Spinal cord (tissue), 10 donors: Measurements from ENCODE around the gene TRAPPC5. TPM values are rescaled to one million over a fixed set of nuclear protein-coding genes. Genes with fewer than 3 reads are reported as not detected.

Source experiments
- DNase-seq, 6 donors: peaks; one replicate each; pipeline versions ENCODE4 v3.0.0 to v3.0.0-alpha.2; 2013 to 2015; ENCODE audit warnings: low spot score in 6 of 6, low read depth in 4 of 6
- H3K27ac ChIP-seq: one replicate; pipeline ENCODE4 v1.5.1; 2013; ENCODE audit warnings: low read depth, low read length, control low read depth
- H3K27me3 ChIP-seq: one replicate; pipeline ENCODE4 v1.6.1; 2013; ENCODE audit warnings: low read length; ENCODE audit not compliant: control insufficient read depth, insufficient read depth
- H3K36me3 ChIP-seq: one replicate; pipeline ENCODE4 v1.6.1; 2013; ENCODE audit warnings: low read length; ENCODE audit not compliant: control insufficient read depth, insufficient read depth
- H3K4me1 ChIP-seq: one replicate; pipeline ENCODE4 v1.6.1; 2013; ENCODE audit warnings: low read length; ENCODE audit not compliant: control insufficient read depth, insufficient read depth
- H3K4me3 ChIP-seq: one replicate; pipeline ENCODE4 v1.5.1; 2013; ENCODE audit warnings: low read depth, low read length, control low read depth
- H3K9me3 ChIP-seq: one replicate; pipeline ENCODE4 v1.6.1; 2013; ENCODE audit warnings: low read length; ENCODE audit not compliant: control insufficient read depth, insufficient read depth
- WGBS: methylation state at CpG from one replicate; pipeline ENCODE4 v1.1.5; 2013; ENCODE audit warnings: missing lambda C conversion rate; ENCODE audit not compliant: insufficient coverage; 5-methylcytosine and 5-hydroxymethylcytosine counted together
- polyA plus RNA-seq, 2 donors: library from polyadenylated mRNA; unstranded; fragments of 120-200 nt; gene quantifications; one replicate each; pipeline ENCODE4 v1.2.1, GENCODE V29; 2013; ENCODE audit not compliant: insufficient read length in 2 of 2
- total RNA-seq, 2 donors: library from RNA; depleted of rRNA in 1 of 2; stranded (reverse); fragments of 120-200 nt in 1 of 2; fragments of >200 nt in 1 of 2; gene quantifications; one replicate each; pipeline versions ENCODE4 v1.2.3 to v1.2.4, GENCODE V29; 2013 to 2014
- donor health status: healthy.

The TRAPPC5 gene
- total and polyA plus RNA-seq, 4 donors = 24.5 to 165 (median 97.1) TPM

DNA sequence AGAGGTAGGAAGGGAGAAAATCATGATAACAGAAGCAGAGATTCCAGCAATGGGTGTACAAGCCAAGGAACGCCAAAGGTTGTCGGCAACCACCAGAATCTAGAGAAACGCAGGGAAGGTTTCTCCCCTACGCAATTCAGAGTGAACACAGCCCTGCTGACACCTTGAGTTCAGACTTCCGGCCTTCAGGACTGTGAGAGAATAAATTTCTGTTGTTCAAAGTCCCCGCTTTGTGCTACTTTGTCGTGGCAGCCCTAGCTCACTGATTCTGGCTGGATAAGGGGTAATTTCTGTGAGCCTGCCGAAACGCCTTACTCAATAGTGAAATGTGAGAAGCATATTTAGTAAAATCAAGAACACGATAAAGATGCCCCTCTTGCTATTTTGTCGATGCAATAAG is 56.6 kb downstream of the TRAPPC5 start:
- Histone ChIP-seq H3K27me3 (peaks cover 5% of the 10 kb centered on the region), H3K9me3 (no peaks in the 10 kb centered on the region), H3K36me3 (no peaks in the 10 kb centered on the region), H3K4me1 (no peaks in the 10 kb centered on the region), H3K4me3 (no peak overlapping the region), H3K27ac (no peak overlapping the region)
- DNase-seq = no peak
- WGBS = 85% methylated on average over 11 of the region's 11 CpGs

Other genes starting within 250 kb of the TRAPPC5 start
- gene PEX11G, start 191.8 kb upstream of the TRAPPC5 start, total RNA-seq = 1 to 10 TPM; 1.7 to 6.0 TPM
- gene PEX11G, start 191.8 kb upstream of the TRAPPC5 start, polyA plus RNA-seq = 1 to 10 TPM; 3.8 to 5.1 TPM
- gene ZNF358, start 164.7 kb upstream of the TRAPPC5 start, total RNA-seq = 10 to 100 TPM; 12.3 to 33.7 TPM
- gene ZNF358, start 164.7 kb upstream of the TRAPPC5 start, polyA plus RNA-seq = 10 to 100 TPM; 85.6 to 96.0 TPM
- 10 to 100 TPM in 1 of 2 donors, 1 to 10 TPM in 1; 9.3 to 10.7 TPM for gene MCOLN1, start 158.2 kb upstream of the TRAPPC5 start, total RNA-seq
- 10 to 100 TPM; 39.9 to 45.4 TPM for gene MCOLN1, start 158.2 kb upstream of the TRAPPC5 start, polyA plus RNA-seq
- gene PNPLA6, start 145.1 kb upstream of the TRAPPC5 start, total RNA-seq = 10 to 100 TPM; 45.8 to 47.8 TPM
- gene PNPLA6, start 145.1 kb upstream of the TRAPPC5 start, polyA plus RNA-seq = 10 to 100 TPM; 91.8 to 94.3 TPM
- gene CAMSAP3, start 85.0 kb upstream of the TRAPPC5 start, total RNA-seq = 1 to 10 TPM; 4.9 to 7.9 TPM
- 10 to 100 TPM; 41.4 to 45.8 TPM for gene CAMSAP3, start 85.0 kb upstream of the TRAPPC5 start, polyA plus RNA-seq
- gene XAB2, start 51.3 kb upstream of the TRAPPC5 start, total RNA-seq = 10 to 100 TPM; 18.6 to 29.3 TPM
- gene XAB2, start 51.3 kb upstream of the TRAPPC5 start, polyA plus RNA-seq = 10 to 100 TPM; 34.6 to 38.5 TPM
- 100 to 1,000 TPM in 1 of 2 donors, 10 to 100 TPM in 1; 18.1 to 107 TPM for gene PET100, start 51.0 kb upstream of the TRAPPC5 start, total RNA-seq
- 100 to 1,000 TPM; 118 to 145 TPM for gene PET100, start 51.0 kb upstream of the TRAPPC5 start, polyA plus RNA-seq
- not detected for gene PCP2, start 47.1 kb upstream of the TRAPPC5 start, total RNA-seq
- under 1 TPM in 1 of 2 donors, not detected in 1; 0.62 TPM for gene PCP2, start 47.1 kb upstream of the TRAPPC5 start, polyA plus RNA-seq
- gene STXBP2, start 43.7 kb upstream of the TRAPPC5 start, total RNA-seq = 1 to 10 TPM; 4.4 to 8.3 TPM
- gene STXBP2, start 43.7 kb upstream of the TRAPPC5 start, polyA plus RNA-seq = 10 to 100 TPM; 12.9 to 14.0 TPM
- 1 to 10 TPM; 1.8 to 7.6 TPM for gene RETN, start 11.8 kb upstream of the TRAPPC5 start, total RNA-seq
- under 1 TPM in 1 of 2 donors, not detected in 1; 0.74 TPM for gene RETN, start 11.8 kb upstream of the TRAPPC5 start, polyA plus RNA-seq
- 1 to 10 TPM in 1 of 2 donors, not detected in 1; 1.7 TPM for gene MCEMP1, start 3.7 kb upstream of the TRAPPC5 start, total RNA-seq
- under 1 TPM in 1 of 2 donors, not detected in 1; 0.41 TPM for gene MCEMP1, start 3.7 kb upstream of the TRAPPC5 start, polyA plus RNA-seq
- gene FCER2, start 21.3 kb downstream of the TRAPPC5 start, total RNA-seq = under 1 TPM; 0.50 to 0.59 TPM
- gene FCER2, start 21.3 kb downstream of the TRAPPC5 start, polyA plus RNA-seq = under 1 TPM in 1 of 2 donors, not detected in 1; 0.27 TPM
- gene CLEC4G, start 51.3 kb downstream of the TRAPPC5 start, total RNA-seq = under 1 TPM; 0.17 to 0.50 TPM
- 1 to 10 TPM; 1.5 to 2.1 TPM for gene CLEC4G, start 51.3 kb downstream of the TRAPPC5 start, polyA plus RNA-seq
- 1 to 10 TPM; 1.9 to 2.5 TPM for gene CD209, start 66.7 kb downstream of the TRAPPC5 start, total RNA-seq
- under 1 TPM; 0.24 to 0.95 TPM for gene CD209, start 66.7 kb downstream of the TRAPPC5 start, polyA plus RNA-seq
- 1 to 10 TPM in 1 of 2 donors, under 1 TPM in 1; 0.33 to 1.8 TPM for gene CLEC4M, start 82.4 kb downstream of the TRAPPC5 start, total RNA-seq
- 1 to 10 TPM in 1 of 2 donors, under 1 TPM in 1; 0.67 to 1.2 TPM for gene CLEC4M, start 82.4 kb downstream of the TRAPPC5 start, polyA plus RNA-seq
- 10 to 100 TPM; 28.4 to 36.1 TPM for gene EVI5L, start 149.4 kb downstream of the TRAPPC5 start, total RNA-seq
- gene EVI5L, start 149.4 kb downstream of the TRAPPC5 start, polyA plus RNA-seq = 100 to 1,000 TPM in 1 of 2 donors, 10 to 100 TPM in 1; 99.5 to 110 TPM
- gene PRR36, start 193.6 kb downstream of the TRAPPC5 start, total RNA-seq = 1 to 10 TPM; 1.9 to 2.4 TPM
- 10 to 100 TPM; 59.4 to 59.7 TPM for gene PRR36, start 193.6 kb downstream of the TRAPPC5 start, polyA plus RNA-seq
- under 1 TPM; 0.40 to 0.66 TPM for gene LRRC8E, start 207.7 kb downstream of the TRAPPC5 start, total RNA-seq
- under 1 TPM in 1 of 2 donors, not detected in 1; 0.77 TPM for gene LRRC8E, start 207.7 kb downstream of the TRAPPC5 start, polyA plus RNA-seq
- 10 to 100 TPM in 1 of 2 donors, 1 to 10 TPM in 1; 8.1 to 12.7 TPM for gene MAP2K7, start 223.0 kb downstream of the TRAPPC5 start, total RNA-seq
- gene MAP2K7, start 223.0 kb downstream of the TRAPPC5 start, polyA plus RNA-seq = 10 to 100 TPM; 30.6 to 36.8 TPM
- gene TGFBR3L, start 234.0 kb downstream of the TRAPPC5 start, total RNA-seq = 1 to 10 TPM in 1 of 2 donors, under 1 TPM in 1; 0.59 to 1.5 TPM
- gene TGFBR3L, start 234.0 kb downstream of the TRAPPC5 start, polyA plus RNA-seq = 1 to 10 TPM; 4.3 to 6.1 TPM
- 10 to 100 TPM in 1 of 2 donors, 1 to 10 TPM in 1; 5.7 to 11.0 TPM for gene SNAPC2, start 239.5 kb downstream of the TRAPPC5 start, total RNA-seq
- 10 to 100 TPM; 21.3 to 27.1 TPM for gene SNAPC2, start 239.5 kb downstream of the TRAPPC5 start, polyA plus RNA-seq
- 10 to 100 TPM in 1 of 2 donors, 1 to 10 TPM in 1; 4.3 to 14.7 TPM for gene CTXN1, start 245.3 kb downstream of the TRAPPC5 start, total RNA-seq
- 100 to 1,000 TPM; 161 to 182 TPM for gene CTXN1, start 245.3 kb downstream of the TRAPPC5 start, polyA plus RNA-seq